Measurements from ENCODE around the gene HSF5. TPM values are rescaled to one million over a fixed set of nuclear protein-coding genes. Genes with fewer than 3 reads are reported as not detected.

The HSF5 gene
- total and polyA plus RNA-seq, 2 donors (not counting 1 experiment from before 2014, with no cell fraction given), result 2.2 to 5.1 TPM

- Histone ChIP-seq H3K4me3 (ENCODE audit: control extremely low read depth in 1 of 5, extremely low read depth in 1 of 5, insufficient read depth in 1 of 5, low read depth in 2 of 5, low read length in 4 of 5) (no peak overlapping the region), H3K79me2 (ENCODE audit: control insufficient read depth, insufficient read depth, low read length) (no peaks in the 10 kb centered on the region), H3K4me2 (replicated peaks; ENCODE audit: low read depth, low read length, poor library complexity, severe bottlenecking) (peak overlapping the region; percentile 26), H3K9me3 (ENCODE audit: control extremely low read depth in 1 of 3, control insufficient read depth in 2 of 3, insufficient read depth in 1 of 3, low read length in 2 of 3) (no peaks in the 10 kb centered on the region), H3K9ac (ENCODE audit: low read length) (no peak overlapping the region), H3K36me3 (replicated peaks in 1 of 2; ENCODE audit: control extremely low read depth in 1 of 2, control insufficient read depth in 1 of 2, extremely low read depth in 1 of 2, insufficient read depth in 2 of 2, low read length in 1 of 2) (no peaks in the 10 kb centered on the region), H3K27ac (ENCODE audit: low read length in 2 of 2) (no peak overlapping the region), H3K4me1 (ENCODE audit: control insufficient read depth in 2 of 2, insufficient read depth in 2 of 2, low read length in 2 of 2) (peaks cover 15 to 30% of the 10 kb centered on the region in 2 donors), H2AFZ (ENCODE audit: insufficient read depth, low read depth, low read length, poor library complexity, severe bottlenecking) (no peak overlapping the region), H4K20me1 (ENCODE audit: control insufficient read depth, insufficient read depth, low read length, poor library complexity, severe bottlenecking) (no peaks in the 10 kb centered on the region), H3K27me3 (replicated peaks in 1 of 4; ENCODE audit: control extremely low read depth in 1 of 4, control insufficient read depth in 3 of 4, insufficient read depth in 4 of 4, low read length in 3 of 4) (no peaks in the 10 kb centered on the region)
- Mint-ChIP-seq H3K27ac (peak overlapping the region; percentile 8), H3K4me1 (peaks cover 31% of the 10 kb centered on the region), H3K9me3 (ENCODE audit: insufficient read depth) (no peaks in the 10 kb centered on the region), H3K27me3 (no peaks in the 10 kb centered on the region), H3K4me3 (peak overlapping the region; percentile 46)
- DNase-seq, result no peak
- intact Hi-C loops (cut with micrococcal nuclease), result no loop called here
- no peak for ATAC-seq (ENCODE audit: low read depth)
- TF ChIP-seq CTCF (IDR thresholded peaks at IDR 0.05) (no peak), EZH2 (IDR thresholded peaks at IDR 0.05; ENCODE audit: borderline replicate concordance, insufficient read depth, low read depth, low read length, poor library complexity, severe bottlenecking) (no peak)
- POLR2A ChIA-PET, result no interaction called here
- CTCF ChIA-PET, result interaction anchor here (1.0 to 9.3 kb wide), 3 partner anchors 24 to 53 kb away, joined by 4 to 65 read pairs (median 6); partner anchors contain the start of gene RNF43
- no CpG with 5 or more reads among the region's 5 CpGs for WGBS (ENCODE audit: insufficient coverage)
Measured at GRCh38 chr17:58370309-58370708, 117.9 kb downstream of the HSF5 start.

Other genes starting within 250 kb of the HSF5 start
- gene LPO, start 249.8 kb downstream of the HSF5 start, total RNA-seq, result not detected in 2 replicates
- gene LPO, start 249.8 kb downstream of the HSF5 start, polyA plus RNA-seq, result not detected in 2 replicates
- 0.73 TPM in 1 of 2 replicates, not detected in the other for gene MPO, start 207.5 kb downstream of the HSF5 start, total RNA-seq
- gene MPO, start 207.5 kb downstream of the HSF5 start, polyA plus RNA-seq, result 0.07 TPM in 1 of 2 replicates, not detected in the other
- gene TSPOAP1, start 159.6 kb downstream of the HSF5 start, total RNA-seq, result 25.2 and 30.7 TPM in 2 replicates
- gene TSPOAP1, start 159.6 kb downstream of the HSF5 start, polyA plus RNA-seq, result 10.8 and 16.0 TPM in 2 replicates
- gene SUPT4H1, start 136.2 kb downstream of the HSF5 start, total RNA-seq, result 49.3 and 60.1 TPM in 2 replicates
- 30.2 and 34.8 TPM in 2 replicates for gene SUPT4H1, start 136.2 kb downstream of the HSF5 start, polyA plus RNA-seq
- gene RNF43, start 70.9 kb downstream of the HSF5 start, total RNA-seq, result 2.5 and 3.2 TPM in 2 replicates
- gene RNF43, start 70.9 kb downstream of the HSF5 start, polyA plus RNA-seq, result 2.6 TPM in 2 replicates
- 84.7 and 92.1 TPM in 2 replicates for gene MTMR4, start 26.2 kb upstream of the HSF5 start, total RNA-seq
- gene MTMR4, start 26.2 kb upstream of the HSF5 start, polyA plus RNA-seq, result 35.2 and 54.1 TPM in 2 replicates
- gene TEX14, start 203.6 kb upstream of the HSF5 start, total RNA-seq, result 0.20 and 0.53 TPM in 2 replicates
- gene TEX14, start 203.6 kb upstream of the HSF5 start, polyA plus RNA-seq, result 0.10 and 0.23 TPM in 2 replicates
- gene RAD51C, start 204.2 kb upstream of the HSF5 start, total RNA-seq, result 33.2 and 35.0 TPM in 2 replicates
- gene RAD51C, start 204.2 kb upstream of the HSF5 start, polyA plus RNA-seq, result 14.2 and 18.7 TPM in 2 replicates